Central memory CD4-positive, alpha-beta T cell (primary cell): ENCODE data around the gene BBIP1.
"Not testable (repeated sequence)": the region's sequence is repeated elsewhere in the genome, so short reads cannot be mapped to it uniquely, and the experiment has no call there.

Experiments used
- DNase-seq: peaks from one replicate; pipeline ENCODE4 v3.0.0; 2022

Gene BBIP1

GRCh38 chr10:110919971-110920881 is 1.2 kb upstream of the BBIP1 start:
- DNase-seq: peak; percentile 18

GRCh38 chr10:110919349-110919931 is 460 bp upstream of the BBIP1 start, which contains the start of gene SHOC2:
TSS of gene SHOC2 (plus strand) at chr10:110919604. CDS start at chr10:110964359, 44,755 bp downstream.
- peak; percentile 99 for DNase-seq

- DNase-seq: peak; percentile 75
Measured at GRCh38 chr10:110918269-110918642, 724 bp downstream of the BBIP1 start.

- DNase-seq: no peak
Measured at GRCh38 chr10:110916554-110917346, 2.2 kb downstream of the BBIP1 start.

- not testable (repeated sequence) for DNase-seq
Measured at GRCh38 chr10:110915600-110915999, 3.4 kb downstream of the BBIP1 start.

GRCh38 chr10:110915035-110915434 is 3.9 kb downstream of the BBIP1 start:
- no peak for DNase-seq

- DNase-seq: no peak
Measured at GRCh38 chr10:110914431-110914830, 4.5 kb downstream of the BBIP1 start.

GRCh38 chr10:110912374-110912773 is 6.6 kb downstream of the BBIP1 start:
- DNase-seq: no peak

GRCh38 chr10:110910138-110910537 is 8.8 kb downstream of the BBIP1 start:
- DNase-seq: no peak

GRCh38 chr10:110903280-110904278 is 15.4 kb downstream of the BBIP1 start:
- no peak for DNase-seq

- no peak for DNase-seq
Measured at GRCh38 chr10:110901954-110902819, 16.8 kb downstream of the BBIP1 start.

GRCh38 chr10:110900983-110901382 is 18.0 kb downstream of the BBIP1 start:
- no peak for DNase-seq

GRCh38 chr10:110898391-110898790 is 20.6 kb downstream of the BBIP1 start:
- DNase-seq: no peak

- no peak for DNase-seq
Measured at GRCh38 chr10:110897184-110897583, 21.8 kb downstream of the BBIP1 start.

GRCh38 chr10:110893559-110894179 is 25.3 kb downstream of the BBIP1 start:
- DNase-seq: peak; percentile 54

GRCh38 chr10:110892602-110893288 is 26.2 kb downstream of the BBIP1 start:
- DNase-seq: no peak

GRCh38 chr10:110887560-110887959 is 31.4 kb downstream of the BBIP1 start:
- no peak for DNase-seq

GRCh38 chr10:110885932-110886674 is 32.9 kb downstream of the BBIP1 start:
- DNase-seq: no peak

GRCh38 chr10:110883924-110884323 is 35.1 kb downstream of the BBIP1 start:
- DNase-seq: no peak
